Fibroblast of the aortic adventitia (primary cell): ENCODE results near the gene GALNT13. TPM values are rescaled to one million over a fixed set of nuclear protein-coding genes. Genes with fewer than 3 reads are reported as not detected.

Experiments
- DNase-seq: peaks from one replicate; pipeline ENCODE4 v3.0.0-alpha.2; 2010; ENCODE audit warnings: low read depth
- H3K4me3 ChIP-seq: 2 replicates; pipeline ENCODE4 v1.5.1; 2011; ENCODE audit warnings: low read depth, mild to moderate bottlenecking, control low read depth, low read length, moderate library complexity
- total RNA-seq: library from RNA; depleted of rRNA; stranded (reverse); fragments of >200 nt; gene quantifications from 2 replicates; pipeline ENCODE4 v1.2.3, GENCODE V29; 2012; ENCODE audit warnings: low replicate concordance
- TF ChIP-seq, protein P1 (sequence below): IDR thresholded peaks from 2 replicates; pipeline ENCODE4 v1.5.1; 2011; ENCODE audit warnings: mild to moderate bottlenecking, low read length, control low read depth, inconsistent platforms; ENCODE audit not compliant: insufficient read depth

The GALNT13 gene
- total RNA-seq = 0.45 and 5.1 TPM in 2 replicates

- H3K4me3 ChIP-seq = no peak within 1 kb of the TSS
These were observed at the start of gene GALNT13 for GRCh38 chr2:153871231-153872221. TSS of gene GALNT13 (plus strand) at chr2:153871922.

GRCh38 chr2:153823880-153824279, 47.8 kb upstream of the GALNT13 start:
- H3K4me3 ChIP-seq = no peak overlapping the region
- no peak for DNase-seq
- TF ChIP-seq, protein P1, sequence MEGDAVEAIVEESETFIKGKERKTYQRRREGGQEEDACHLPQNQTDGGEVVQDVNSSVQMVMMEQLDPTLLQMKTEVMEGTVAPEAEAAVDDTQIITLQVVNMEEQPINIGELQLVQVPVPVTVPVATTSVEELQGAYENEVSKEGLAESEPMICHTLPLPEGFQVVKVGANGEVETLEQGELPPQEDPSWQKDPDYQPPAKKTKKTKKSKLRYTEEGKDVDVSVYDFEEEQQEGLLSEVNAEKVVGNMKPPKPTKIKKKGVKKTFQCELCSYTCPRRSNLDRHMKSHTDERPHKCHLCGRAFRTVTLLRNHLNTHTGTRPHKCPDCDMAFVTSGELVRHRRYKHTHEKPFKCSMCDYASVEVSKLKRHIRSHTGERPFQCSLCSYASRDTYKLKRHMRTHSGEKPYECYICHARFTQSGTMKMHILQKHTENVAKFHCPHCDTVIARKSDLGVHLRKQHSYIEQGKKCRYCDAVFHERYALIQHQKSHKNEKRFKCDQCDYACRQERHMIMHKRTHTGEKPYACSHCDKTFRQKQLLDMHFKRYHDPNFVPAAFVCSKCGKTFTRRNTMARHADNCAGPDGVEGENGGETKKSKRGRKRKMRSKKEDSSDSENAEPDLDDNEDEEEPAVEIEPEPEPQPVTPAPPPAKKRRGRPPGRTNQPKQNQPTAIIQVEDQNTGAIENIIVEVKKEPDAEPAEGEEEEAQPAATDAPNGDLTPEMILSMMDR = no peak

More at GRCh38 chr2:153871231-153872221, at the start of gene GALNT13:
- TF ChIP-seq, protein P1 = no peak
- DNase-seq = no peak

DNA sequence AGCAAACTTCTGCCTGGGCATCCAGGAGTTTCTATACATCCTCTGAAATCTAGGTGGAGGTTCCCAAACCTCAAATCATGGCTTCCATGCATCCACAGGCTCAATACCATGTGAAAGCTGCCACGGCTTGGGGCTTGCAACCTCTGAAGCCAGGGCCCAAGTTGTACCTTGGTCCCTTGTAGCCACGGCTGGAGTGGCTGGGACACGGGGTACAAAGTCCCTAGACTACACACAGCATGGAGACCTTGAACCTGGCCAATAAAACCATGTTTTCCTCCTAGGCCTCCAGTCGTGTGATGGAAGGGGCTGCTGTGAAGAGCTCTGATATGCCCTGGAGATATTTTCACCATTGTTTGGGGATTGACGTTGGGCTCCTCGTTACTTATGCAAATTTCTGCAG, 43.4 kb upstream of the GALNT13 start:
- no peak for DNase-seq
- H3K4me3 ChIP-seq = no peak overlapping the region
- TF ChIP-seq, protein P1 = no peak

DNA sequence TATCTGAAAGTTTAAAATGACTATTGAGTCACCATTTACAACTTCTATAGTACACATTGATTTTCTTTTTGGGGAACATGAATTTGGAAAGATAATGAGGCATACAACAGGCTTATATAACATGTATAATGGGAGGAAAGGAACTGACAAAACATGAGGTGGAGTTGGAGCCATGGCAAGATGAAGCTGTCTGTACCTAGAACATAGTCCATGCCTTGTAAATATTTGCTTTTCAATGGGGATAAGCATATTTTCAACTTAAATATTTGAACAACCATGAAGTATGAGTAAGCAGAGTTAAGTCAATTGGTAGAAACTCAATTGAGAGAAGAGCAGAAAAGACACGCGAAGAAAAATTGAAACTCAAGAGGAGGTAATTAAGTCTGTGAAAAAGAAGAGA, 37.1 kb upstream of the GALNT13 start:
- no peak for DNase-seq
- TF ChIP-seq, protein P1 = no peak
- H3K4me3 ChIP-seq = no peak overlapping the region

DNA sequence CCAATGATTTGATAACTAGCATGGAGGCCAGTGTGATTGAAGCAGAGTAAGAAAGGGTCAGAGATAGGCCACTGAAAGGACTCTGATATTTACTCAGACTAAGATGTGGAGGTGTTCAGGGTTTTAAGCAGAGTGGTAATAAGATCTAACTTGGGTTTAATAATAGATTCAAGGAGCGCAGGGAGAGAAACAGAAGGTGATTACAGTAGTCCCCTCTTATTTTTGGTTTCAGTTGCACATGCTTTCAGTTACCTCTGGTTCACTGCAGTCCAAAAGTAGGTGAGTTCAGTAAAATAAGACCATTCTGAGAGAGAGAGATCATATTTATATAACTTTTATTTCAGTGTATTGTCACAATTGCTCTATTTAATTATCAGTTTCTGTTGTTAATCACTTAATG, 13.5 kb upstream of the GALNT13 start:
- H3K4me3 ChIP-seq = no peak overlapping the region

GRCh38 chr2:153864022-153864421, 7.7 kb upstream of the GALNT13 start:
- no peak for DNase-seq
- TF ChIP-seq, protein P1 = no peak

More for the DNA sequence above, 13.5 kb upstream of the GALNT13 start:
- TF ChIP-seq, protein P1 = no peak
- no peak for DNase-seq

More at GRCh38 chr2:153864022-153864421, 7.7 kb upstream of the GALNT13 start:
- H3K4me3 ChIP-seq = no peak overlapping the region
